T-helper 22 cell (primary cell): ENCODE data around the gene COL13A1.

Experiments
- DNase-seq: peaks from one replicate; pipeline ENCODE4 v3.0.0-alpha.2; 2020; ENCODE audit warnings: low read depth

COL13A1 gene

DNA sequence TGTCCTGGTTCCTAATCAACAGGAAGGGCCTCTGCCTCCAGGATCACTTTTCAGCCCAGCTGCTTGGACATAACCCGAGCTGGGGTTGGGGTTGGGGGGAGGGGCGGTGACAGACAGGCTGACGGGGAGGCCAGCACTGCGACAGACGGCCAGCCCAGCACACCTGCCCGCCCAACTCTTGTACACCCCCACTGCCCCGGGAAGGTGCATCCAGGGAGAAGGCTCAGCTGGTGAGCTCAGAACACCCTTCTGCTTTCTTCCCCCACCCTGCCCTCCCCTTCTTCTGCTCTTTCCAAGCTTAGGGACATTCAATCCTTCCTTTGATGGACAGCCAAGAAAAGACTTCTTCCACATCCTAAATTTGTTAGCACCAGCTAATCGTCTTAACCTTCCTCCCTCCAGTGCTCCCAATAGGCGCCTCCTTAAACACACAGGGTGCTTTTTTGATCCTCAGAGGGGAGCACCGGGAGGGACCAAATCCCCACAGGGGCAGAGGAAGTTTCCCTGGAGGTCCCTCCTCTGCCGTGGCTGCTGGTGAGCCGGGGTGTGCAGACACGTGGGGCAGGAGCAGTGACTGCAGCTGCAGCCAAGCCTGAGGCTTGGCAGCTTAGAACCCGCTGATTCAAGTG, 44.7 kb downstream of the COL13A1 start:
- no peak for DNase-seq

DNA sequence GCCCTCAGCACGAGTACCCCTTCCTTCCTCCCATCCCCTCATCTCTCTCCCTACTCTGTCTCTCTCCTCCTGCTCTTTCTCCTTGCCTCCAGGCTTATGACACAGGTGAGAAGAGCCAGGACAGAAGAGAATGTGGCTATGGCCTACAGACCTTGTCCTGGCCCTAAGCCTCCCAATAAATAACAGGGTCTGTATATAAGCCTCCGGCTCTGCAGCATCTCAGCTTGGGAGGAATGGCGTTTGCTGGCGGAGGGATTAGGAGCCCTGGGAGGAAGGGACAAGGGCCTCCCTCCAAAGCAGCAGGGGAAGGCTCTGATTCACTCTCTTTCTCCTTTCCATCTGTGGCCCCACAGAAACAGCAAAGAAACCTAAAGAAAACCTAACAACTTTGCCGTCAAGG, 45.8 kb downstream of the COL13A1 start:
- no peak for DNase-seq

DNA sequence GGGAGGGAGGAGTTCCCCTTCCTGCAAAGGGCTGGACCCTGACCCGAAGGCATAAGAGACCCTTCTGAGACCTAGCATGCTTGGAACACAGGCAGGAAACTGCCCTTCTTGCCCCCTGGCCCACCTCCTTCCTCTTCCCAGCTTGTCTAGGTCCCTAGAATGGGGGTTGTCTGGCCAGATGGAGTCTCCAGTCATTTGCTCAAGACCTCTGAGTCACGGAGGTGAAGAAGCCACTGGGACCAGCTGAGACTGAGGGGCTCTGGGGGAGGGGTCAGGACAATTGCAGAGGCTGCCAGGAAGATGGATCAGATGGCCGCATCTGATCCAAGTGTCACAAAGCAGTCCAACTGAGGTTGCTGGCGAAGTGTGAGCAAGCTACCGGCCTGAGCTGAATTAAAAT, 46.2 kb downstream of the COL13A1 start:
- DNase-seq: no peak

DNA sequence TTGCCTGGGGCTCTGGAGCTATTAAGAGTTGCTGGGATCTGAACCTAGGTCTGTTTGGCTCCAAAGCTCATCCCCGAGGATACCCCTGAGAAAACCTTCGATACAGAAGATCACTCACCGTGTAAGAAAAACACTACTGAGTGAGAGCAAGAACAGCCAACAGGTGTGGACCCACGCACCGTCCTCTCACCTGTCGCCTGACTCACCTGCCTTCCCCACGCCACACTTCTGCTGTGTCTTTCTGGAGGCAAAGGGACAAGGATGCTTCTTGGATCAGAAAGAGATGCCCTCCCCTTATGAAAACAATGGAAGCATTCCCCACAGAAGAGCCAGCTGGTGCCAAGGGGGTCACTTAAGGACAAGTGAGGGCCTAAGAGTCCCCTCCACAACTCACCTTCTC, 46.7 kb downstream of the COL13A1 start:
- DNase-seq: no peak

DNA sequence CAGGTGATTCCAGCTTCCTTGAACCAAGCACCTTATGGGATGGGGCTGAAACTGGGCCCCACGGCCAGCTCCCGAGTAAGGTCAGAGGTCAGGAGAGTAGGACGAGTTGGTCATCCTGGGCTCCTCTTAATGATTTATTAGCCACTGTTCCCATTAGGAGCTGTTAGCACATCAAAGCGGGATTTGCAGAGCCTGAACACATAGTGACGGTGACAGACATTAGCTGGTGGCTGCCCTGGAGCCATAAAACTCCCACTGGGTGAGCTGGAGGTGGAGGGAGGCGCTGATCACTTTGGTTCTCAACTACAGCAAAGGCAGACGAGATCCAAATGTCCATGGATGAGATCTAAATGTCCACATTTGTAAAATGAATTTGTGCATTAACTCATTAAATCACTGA, 48.1 kb downstream of the COL13A1 start:
- DNase-seq: no peak

DNA sequence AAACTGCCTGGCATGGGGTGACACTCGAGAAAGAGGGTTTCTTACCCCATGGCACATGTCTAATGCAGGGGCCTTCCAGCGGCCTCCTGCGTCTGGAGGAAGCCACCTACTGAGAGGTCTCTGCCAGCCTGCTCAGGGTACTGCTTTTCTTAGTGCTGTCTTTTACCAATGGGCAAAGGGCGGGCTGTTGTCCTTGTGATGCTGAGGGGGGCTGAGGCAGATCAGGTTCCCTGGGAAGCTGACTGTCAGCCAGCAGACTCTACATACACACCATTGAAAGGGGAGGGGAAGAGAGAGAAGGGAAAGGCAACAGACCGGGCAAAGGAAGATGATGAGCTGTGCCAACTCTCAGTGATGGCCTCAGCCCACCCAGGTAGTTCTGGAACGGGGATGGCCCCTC, 48.7 kb downstream of the COL13A1 start:
- DNase-seq: no peak

DNA sequence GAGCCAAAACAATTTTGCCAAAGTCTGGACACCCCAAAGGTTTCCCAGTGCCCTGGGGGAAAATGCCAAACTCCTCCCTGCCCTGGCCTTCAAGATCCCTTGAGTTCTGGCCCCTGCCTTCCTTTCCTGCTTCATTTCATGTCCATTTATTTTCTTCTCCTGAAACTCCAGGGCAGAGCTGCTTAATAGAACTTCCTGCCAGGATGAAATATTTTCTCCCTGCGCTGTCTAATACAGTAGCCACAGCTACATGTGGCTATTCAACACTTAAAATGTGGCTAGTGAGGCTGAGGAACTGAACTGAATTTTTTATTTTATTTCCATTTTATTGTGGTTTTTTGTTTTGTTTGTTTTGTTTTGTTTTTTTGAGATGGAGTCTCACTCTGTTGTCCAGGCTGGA, 49.6 kb downstream of the COL13A1 start:
- no peak for DNase-seq

DNA sequence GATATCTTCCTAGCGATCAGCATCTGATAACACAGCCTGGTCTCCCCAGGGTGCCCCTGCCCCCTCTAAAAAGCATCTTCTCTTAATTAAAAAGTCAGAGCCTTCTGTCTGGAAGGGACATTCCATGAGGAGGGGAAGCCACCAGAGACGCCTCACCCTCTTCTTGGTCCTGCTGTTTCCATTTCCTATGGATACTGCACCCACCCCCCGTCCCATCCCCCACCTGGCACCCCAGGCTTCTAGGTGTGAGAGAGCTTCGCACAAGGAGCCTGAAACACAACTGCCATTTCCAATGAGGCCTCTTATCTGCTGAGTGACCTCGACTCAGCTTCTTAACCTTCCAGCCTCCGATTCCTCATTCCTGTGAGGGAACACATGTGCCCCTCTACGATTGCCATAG, 51.4 kb downstream of the COL13A1 start:
- DNase-seq: no peak

DNA sequence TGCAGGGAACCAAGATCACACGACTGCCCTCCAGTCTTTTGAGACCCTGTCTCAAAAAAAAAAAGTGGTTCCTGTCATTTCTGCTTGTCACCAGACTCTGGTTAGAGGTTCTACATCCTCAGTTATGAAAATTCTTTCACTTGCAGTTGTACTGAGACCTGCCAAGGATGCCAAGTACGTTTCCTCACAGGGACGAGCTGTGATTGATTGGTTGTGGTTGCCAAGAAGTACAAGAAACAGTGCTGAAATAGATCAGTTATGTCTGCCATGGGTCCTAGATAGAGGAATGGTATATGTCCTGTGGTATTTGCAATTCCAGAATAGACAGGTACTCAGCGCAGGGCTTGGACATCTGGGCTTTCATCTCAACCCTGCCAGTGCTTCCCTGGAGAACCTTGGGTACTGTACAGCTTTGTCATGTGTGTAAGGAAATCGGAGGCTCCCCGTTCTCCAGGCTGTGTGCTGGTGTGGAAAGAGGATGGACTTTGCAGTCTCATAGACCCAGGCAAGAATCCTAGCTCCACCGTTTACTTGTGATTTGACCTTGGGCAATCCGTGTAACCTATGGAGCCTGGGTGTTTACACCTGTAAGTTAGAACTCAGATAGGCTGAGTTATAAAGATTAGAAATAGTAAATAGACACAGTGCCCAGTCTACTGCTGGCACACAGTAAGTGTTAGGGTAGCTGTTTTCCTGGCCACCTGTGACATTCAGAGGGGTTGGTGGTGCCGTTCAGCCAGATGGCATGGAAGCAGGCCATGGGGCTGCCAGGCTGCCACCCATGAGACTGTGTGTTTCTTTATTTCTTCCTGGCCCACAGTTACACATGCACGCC, 53.0 kb downstream of the COL13A1 start:
- no peak for DNase-seq

DNA sequence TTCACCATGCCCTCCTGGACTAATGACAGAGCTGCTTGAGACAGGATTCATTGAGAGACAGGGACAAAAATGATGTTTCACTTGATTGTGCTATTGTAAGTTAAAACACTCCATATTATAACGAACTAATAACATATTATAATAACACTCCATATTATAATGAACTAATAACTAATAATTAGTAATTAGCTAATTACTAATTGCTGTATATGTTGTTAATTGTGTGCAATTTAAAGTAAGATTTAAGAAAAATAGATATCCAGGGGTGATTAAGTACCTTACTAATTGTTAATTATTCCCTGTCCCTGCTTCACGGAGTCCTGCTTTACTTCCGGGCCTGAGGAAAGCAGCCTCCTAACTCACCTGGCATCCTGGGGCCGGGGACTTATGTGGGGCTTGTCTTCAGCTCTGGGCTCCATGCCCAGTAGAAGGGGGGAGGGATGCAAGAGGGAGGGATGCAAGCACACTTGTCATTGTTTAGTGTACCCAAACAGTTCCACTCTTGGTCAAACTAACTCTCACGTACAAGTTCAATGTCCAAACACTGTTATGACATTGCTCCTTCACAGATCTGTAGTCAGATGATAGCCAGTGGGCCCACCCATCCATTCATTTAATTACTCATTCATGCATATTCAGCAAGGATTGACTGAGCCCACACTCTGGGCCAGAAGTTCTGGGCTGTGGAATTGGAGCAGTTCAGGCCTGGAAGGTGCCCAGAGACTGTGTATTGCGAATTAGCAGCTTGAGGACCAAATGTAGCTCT, 53.8 kb downstream of the COL13A1 start:
- DNase-seq: no peak

DNA sequence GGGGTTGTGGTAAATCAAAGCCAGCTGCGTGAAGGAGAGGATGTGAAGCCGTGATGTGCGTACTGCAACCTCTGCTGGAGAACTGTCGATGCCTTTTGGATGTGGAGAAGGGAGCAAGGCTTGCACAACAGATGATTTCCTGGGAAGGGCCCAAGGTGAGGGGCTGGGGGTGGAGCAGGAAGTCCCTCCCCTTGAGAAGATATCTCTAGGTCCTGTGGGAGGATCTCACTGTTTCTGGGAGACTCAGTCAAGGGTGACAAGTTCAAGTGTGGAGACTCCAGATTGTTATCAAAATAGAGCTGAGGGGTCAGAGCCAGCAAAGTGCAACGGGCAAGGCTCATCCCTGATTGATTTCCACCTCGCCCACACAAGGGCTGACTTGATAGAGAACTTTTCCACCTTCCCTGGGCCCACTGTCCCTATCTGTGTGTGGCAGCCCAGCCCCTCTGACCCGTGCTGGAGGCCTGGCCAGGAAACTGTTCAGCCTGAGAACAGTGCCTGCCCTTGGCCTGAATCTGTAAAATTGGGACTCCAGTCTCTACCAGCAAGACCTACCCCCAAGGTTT, 55.0 kb downstream of the COL13A1 start:
- no peak for DNase-seq

DNA sequence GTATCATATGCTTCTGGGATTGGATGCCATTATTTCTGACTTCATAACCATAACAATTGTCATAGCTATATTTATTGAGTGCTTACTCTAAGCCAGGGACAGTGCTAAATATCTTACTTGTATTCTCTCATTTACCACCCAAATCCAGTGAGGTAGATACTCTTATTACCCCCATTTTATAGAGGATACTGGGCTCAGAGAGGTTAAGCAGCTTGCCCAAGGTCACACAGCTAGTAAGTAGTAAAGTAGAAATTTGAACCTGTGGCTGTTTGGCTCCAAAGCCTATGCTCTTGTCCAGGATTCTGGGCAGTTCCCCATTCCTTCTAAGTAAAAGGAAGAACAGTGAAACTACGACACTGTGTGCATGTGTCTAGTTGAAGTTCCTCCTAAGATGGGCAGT, 56.5 kb downstream of the COL13A1 start:
- no peak for DNase-seq

DNA sequence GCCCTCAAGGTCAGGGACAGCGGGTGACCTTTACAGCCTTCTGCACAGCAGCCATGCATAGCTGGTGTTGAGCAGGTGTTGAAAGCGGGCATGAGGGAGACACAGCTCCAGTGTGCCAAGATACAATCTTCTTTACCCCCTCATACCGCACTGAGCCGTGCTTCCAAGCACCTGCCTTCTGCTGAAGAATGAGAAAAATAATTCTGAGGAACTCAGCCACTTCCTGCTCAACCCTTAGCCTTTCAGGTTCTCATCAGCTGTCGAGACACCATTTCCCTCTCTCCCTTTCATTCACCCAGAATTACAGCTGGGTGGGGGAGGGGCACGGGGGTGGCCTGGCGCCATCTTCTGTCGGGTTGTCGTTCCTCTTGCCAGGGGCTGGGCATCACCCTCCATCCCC, 58.6 kb downstream of the COL13A1 start:
- DNase-seq: no peak

DNA sequence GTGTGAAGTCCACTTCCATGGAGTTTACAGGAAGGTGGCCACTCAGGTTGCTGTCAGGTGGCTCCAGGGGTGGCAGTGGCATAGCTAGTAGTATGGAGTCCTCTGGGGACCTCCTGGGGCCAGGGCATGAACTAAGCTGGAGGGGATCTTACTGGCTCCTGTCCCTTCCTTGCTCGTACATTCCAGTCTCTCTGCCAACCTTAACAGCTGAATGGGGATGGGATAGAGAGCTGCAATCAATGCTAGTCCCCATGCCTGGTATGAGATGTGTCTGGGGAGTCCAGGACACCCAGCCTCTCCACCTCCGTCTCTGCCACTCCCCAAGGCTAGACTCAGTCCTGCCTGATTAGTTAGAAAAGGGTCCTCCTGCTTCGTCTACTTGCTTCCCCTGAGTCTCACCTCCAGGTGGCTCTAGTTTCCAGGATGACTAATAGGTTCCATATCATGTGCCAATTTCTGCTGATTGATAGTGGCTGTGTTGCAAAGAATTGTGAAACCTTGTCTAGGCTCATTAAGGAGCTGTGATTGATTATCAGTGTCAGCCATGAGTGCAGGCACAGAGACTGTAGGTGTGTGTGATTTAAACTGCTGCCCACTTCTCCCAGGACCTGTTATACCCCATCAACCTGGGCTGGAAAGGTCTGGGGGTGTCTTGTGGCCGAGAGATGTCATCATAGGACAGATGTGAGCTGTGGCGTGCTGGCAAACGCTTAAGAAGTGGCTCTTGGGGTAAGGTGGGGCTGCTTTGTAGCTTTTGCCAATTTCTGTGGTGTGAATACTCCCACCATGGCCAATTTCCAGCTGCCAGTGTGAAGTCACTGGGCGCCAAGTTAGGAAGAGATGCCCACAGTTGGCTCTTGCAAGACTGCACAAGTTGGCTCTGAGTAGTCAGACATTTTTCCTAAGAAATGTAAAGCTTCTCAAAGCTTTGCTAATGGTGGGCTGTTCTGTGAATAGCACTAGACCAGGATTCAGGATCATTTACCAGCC, 59.8 kb downstream of the COL13A1 start:
- no peak for DNase-seq

DNA sequence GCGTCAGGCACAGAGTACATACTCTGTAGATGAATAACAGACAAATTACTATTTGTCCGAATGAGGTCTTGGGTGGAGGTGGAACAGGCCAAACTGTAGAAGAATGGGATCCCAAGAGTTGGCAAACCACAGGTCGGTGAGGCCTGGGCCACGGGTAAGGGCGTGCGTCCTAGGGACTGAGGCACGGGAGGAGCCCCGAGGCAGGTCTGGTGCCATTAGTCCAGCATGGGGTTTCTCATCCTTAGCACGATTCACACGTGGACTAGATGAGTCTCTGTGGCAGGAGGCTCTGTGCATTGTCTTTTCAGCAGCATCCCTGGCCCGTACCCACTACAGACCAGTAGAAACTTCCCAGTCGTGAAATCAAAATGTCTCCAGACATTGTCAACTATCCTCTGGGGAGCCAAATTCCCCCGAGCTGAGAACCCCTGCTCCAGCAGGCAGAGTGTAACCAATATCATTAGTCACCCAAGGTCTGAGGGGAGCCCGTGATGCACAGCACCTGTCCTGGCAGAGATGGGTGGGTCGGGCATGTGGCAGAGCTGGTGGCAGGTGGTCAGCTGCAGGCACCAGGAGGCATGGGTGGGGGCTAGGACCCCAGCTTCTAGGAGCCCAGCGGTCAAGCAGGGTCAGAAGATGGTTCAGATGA, 61.3 kb downstream of the COL13A1 start:
- no peak for DNase-seq

DNA sequence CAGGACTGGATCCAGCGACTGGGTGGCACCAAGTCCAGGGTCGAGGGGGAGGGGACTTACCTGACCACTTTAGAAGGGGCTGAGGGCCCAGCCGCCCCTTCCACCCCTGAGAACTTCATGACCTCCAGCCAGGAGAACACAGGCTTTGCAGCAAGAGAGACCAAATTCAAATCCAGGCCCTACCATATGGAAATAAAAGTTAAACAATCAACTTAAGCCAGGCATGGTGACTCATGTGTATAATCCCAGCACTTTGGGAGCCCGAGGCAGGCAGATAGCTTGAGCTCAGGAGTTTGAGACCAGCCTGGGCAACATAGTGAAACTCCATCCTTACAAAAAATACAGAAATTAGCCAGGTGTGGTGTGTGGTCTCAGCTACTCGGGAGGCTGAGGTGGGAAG, 61.9 kb downstream of the COL13A1 start:
- DNase-seq: no peak

DNA sequence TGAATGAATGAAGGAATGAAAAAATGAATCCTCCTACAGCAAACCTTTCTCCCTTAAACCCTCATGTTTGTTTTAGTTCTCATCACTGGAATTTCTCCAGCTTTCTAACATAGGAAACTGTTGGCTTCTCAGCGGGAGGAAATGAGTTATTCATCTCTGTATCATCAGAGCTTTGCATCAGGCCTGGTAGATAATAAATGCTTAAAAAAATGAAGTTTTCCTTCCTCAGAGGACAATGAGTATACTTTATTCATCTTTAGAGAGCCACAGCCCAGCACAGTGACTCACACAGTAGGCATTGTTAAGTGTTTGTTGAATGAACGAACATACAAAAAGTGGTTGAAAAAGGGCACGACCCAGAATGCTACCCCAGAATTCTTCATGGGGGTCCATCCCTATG, 62.6 kb downstream of the COL13A1 start:
- DNase-seq: no peak

DNA sequence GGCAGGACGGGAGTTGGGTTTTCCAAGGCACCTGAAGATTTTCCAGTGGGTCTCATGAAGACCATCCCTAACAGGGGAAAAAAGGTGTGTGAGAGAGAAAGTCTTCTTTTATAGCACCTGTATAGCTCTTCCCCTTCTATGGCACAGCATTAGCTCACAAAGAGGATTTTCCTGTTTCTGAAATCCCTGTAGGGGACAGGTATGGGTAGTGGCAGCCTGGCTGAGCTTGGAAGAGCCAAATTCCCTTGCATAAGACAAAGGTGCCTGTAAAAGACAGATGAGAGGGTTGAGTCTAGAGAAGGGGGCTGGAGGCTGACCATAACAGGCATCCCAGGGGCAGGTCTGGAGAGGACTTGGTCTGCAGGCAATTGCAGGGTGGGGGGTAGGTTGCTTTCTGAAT, 63.7 kb downstream of the COL13A1 start:
- DNase-seq: no peak

DNA sequence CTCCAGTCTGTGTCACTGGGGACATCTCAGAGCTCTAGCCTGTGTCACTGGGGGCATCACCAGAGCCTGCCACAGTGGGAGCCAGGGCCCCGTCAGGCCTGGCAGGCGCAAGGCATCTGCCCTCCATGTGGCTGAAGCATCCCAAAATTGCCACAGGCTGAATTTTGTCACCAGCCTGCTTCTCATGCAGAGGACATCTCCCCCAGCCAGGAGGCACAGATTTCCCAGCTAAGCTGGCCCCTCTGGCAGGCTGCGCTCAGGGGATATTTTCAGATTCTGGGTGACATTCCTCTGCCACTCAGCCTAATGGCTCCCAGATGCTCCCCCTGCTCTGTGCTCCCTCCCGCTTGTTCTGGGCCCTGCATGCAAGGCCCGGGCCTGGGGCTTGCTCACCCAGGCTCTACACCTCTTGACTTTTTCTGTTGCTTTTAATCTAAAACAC, 64.6 kb downstream of the COL13A1 start:
- no peak for DNase-seq

DNA sequence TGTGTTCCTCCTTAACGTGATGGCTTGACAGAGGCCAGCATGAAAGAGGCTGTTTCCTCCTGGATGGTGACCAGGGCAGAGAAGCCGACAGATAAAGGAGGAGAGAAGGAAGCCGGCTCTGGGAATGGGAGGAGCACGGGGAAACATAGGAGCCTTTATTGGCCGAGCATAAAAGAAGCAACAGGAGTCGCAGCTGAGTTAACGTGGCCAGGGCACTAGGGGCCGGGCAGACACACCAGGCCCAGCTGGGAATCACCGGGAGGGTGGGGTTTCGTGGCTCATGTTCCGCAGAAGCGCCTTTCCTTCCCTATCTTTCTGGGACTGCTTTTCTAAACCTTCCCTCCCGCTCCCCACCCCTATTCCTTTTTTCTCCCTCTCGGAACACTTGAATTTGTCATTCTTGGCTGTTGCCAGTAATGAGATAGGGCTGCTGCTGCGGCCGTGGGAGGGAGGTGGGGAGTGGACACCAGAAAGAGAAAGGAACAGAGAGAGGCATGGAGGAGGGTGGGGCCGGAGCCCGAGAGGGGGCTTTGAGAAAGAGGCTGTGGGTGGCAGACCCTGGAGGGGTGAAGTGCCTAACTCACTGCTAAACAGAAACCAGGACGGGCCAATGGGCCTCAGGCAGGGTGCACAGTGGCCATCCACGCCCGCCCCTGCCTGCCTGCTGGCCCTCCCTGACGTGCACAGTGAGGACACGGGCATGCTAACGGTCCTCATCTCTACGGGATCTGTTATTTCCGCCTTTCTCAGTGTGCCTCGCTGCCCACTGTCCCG, 65.2 kb downstream of the COL13A1 start:
- no peak for DNase-seq
